ENCODE data around the gene RPL27. TPM values are rescaled to one million over a fixed set of nuclear protein-coding genes. Genes with fewer than 3 reads are reported as not detected.

The RPL27 gene
- polyA plus RNA-seq, 1 donor (not counting 4 experiments of a cell fraction or from before 2014, with no cell fraction given): 7,614 TPM

DNA sequence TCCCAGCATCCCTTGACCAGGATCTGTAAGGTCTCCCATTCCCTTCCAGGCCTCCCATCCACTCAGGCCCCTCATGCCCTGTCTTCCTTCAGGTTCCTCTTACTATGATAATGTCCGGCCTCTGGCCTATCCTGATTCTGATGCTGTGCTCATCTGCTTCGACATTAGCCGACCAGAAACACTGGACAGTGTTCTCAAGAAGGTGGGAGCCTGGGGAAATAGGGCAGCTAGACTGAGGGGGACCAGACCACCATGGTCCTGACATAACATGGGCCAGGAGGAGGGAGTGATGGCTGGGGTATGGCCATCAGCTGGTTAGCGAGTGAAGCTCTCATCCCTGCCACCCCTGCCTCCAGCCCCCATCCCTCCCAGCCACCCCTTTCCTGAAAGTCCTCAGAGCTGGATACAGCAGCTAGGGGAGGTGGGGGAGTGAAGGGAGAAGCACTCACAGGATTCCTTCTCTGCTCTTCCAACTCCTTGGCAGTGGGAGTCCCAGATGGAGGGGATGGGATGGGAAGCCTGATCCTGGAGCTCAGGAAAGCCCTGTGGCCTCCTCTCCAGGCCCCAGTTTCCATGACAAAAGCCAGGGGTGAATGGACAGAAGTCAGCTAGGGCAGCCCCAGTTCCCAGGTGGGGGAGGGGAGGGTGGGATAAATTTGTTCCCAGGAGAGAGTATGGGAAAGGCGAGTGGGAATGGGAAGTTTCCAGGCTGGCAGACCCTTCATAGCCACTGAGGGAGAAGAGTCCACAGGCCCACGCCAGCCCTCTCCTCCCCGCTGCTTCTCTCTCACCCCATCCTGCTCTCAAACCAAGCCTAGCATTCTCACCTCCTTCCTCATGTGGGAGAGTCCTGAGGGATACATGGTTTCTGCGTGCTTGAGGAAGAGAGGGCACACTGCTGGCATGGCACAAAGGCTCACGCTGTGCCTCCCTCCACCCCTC is 29.1 kb downstream of the RPL27 start:
- Histone ChIP-seq H3K27me3 (ENCODE audit: control insufficient read depth, extremely low read depth, insufficient read depth, low read length) (peaks cover 17% of the 10 kb centered on the region), H3K4me2 (ENCODE audit: control insufficient read depth, extremely low read depth, insufficient read depth, low read depth, low read length) (no peak overlapping the region), H3K27ac (ENCODE audit: control insufficient read depth, insufficient read depth, low read length) (no peak overlapping the region), H3K9ac (ENCODE audit: control insufficient read depth, extremely low read depth, insufficient read depth, low read length) (no peak overlapping the region), H3K9me1 (ENCODE audit: control insufficient read depth, extremely low read depth, insufficient read depth, low read length) (no peaks in the 10 kb centered on the region), H3K79me2 (ENCODE audit: control insufficient read depth, insufficient read depth, low read length) (no peaks in the 10 kb centered on the region), H3K36me3 (ENCODE audit: control insufficient read depth in 2 of 2, extremely low read depth in 1 of 2, insufficient read depth in 2 of 2, low read length in 2 of 2) (no peaks in the 10 kb centered on the region), H3K4me1 (ENCODE audit: control insufficient read depth, extremely low read depth, insufficient read depth, low read length) (peaks cover 3% of the 10 kb centered on the region), H2AFZ (ENCODE audit: control insufficient read depth, low read length) (no peak overlapping the region), H3K4me3 (ENCODE audit: control insufficient read depth in 2 of 3, extremely low read depth in 1 of 3, insufficient read depth in 2 of 3, low read depth in 1 of 3, low read length in 3 of 3) (no peak overlapping the region), H3K9me3 (ENCODE audit: control insufficient read depth, low read depth, low read length) (no peaks in the 10 kb centered on the region), H4K20me1 (ENCODE audit: control insufficient read depth, extremely low read depth, insufficient read depth, low read length) (no peaks in the 10 kb centered on the region)
- no peak for TF ChIP-seq EZH2 (IDR thresholded peaks at IDR 0.05; ENCODE audit: low read length)
- TF ChIP-seq, protein P1, sequence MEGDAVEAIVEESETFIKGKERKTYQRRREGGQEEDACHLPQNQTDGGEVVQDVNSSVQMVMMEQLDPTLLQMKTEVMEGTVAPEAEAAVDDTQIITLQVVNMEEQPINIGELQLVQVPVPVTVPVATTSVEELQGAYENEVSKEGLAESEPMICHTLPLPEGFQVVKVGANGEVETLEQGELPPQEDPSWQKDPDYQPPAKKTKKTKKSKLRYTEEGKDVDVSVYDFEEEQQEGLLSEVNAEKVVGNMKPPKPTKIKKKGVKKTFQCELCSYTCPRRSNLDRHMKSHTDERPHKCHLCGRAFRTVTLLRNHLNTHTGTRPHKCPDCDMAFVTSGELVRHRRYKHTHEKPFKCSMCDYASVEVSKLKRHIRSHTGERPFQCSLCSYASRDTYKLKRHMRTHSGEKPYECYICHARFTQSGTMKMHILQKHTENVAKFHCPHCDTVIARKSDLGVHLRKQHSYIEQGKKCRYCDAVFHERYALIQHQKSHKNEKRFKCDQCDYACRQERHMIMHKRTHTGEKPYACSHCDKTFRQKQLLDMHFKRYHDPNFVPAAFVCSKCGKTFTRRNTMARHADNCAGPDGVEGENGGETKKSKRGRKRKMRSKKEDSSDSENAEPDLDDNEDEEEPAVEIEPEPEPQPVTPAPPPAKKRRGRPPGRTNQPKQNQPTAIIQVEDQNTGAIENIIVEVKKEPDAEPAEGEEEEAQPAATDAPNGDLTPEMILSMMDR (optimal IDR thresholded peaks at IDR 0.05 in 1 of 3, IDR thresholded peaks at IDR 0.05 in 1 of 3, conservative IDR thresholded peaks at IDR 0.05 in 1 of 3; ENCODE audit: extremely low read depth in 1 of 3, insufficient read depth in 2 of 3, low read length in 3 of 3): no peak
- DNase-seq (ENCODE audit: low read depth, low spot score) (no peak), FAIRE-seq (no peak)
- dilution Hi-C loops (cut with MboI; ENCODE audit: extremely low pct_ligation_motif_present, low sequenced_read_pairs): no loop called here

- H3K27ac ChIP-seq (ENCODE audit: control insufficient read depth, insufficient read depth, low read length): no peak overlapping the region
- no peak overlapping the region for H3K9ac ChIP-seq (ENCODE audit: control insufficient read depth, extremely low read depth, insufficient read depth, low read length)
- H3K9me3 ChIP-seq (ENCODE audit: control insufficient read depth, low read depth, low read length): no peaks in the 10 kb centered on the region
- TF ChIP-seq, protein P1 (optimal IDR thresholded peaks at IDR 0.05 in 1 of 3, IDR thresholded peaks at IDR 0.05 in 1 of 3, conservative IDR thresholded peaks at IDR 0.05 in 1 of 3; ENCODE audit: extremely low read depth in 1 of 3, insufficient read depth in 2 of 3, low read length in 3 of 3): no peak
- TF ChIP-seq EZH2 (IDR thresholded peaks at IDR 0.05; ENCODE audit: low read length): no peak
- peaks cover 17% of the 10 kb centered on the region for H3K27me3 ChIP-seq (ENCODE audit: control insufficient read depth, extremely low read depth, insufficient read depth, low read length)
- H3K79me2 ChIP-seq (ENCODE audit: control insufficient read depth, insufficient read depth, low read length): no peaks in the 10 kb centered on the region
- FAIRE-seq: no peak
- dilution Hi-C loops (cut with MboI; ENCODE audit: extremely low pct_ligation_motif_present, low sequenced_read_pairs): no loop called here
- H2AFZ ChIP-seq (ENCODE audit: control insufficient read depth, low read length): no peak overlapping the region
- H3K4me3 ChIP-seq (ENCODE audit: control insufficient read depth in 2 of 3, extremely low read depth in 1 of 3, insufficient read depth in 2 of 3, low read depth in 1 of 3, low read length in 3 of 3): no peak overlapping the region
- no peak for DNase-seq (ENCODE audit: low read depth, low spot score)
- no peaks in the 10 kb centered on the region for H3K9me1 ChIP-seq (ENCODE audit: control insufficient read depth, extremely low read depth, insufficient read depth, low read length)
- peaks cover 3% of the 10 kb centered on the region for H3K4me1 ChIP-seq (ENCODE audit: control insufficient read depth, extremely low read depth, insufficient read depth, low read length)
- H4K20me1 ChIP-seq (ENCODE audit: control insufficient read depth, extremely low read depth, insufficient read depth, low read length): no peaks in the 10 kb centered on the region
- H3K4me2 ChIP-seq (ENCODE audit: control insufficient read depth, extremely low read depth, insufficient read depth, low read depth, low read length): no peak overlapping the region
- no peaks in the 10 kb centered on the region for H3K36me3 ChIP-seq (ENCODE audit: control insufficient read depth in 2 of 2, extremely low read depth in 1 of 2, insufficient read depth in 2 of 2, low read length in 2 of 2)
Measured at GRCh38 chr17:43028221-43028861, 30.1 kb downstream of the RPL27 start.
